Measurements from ENCODE around the gene HTRA2.

Gene HTRA2

DNA sequence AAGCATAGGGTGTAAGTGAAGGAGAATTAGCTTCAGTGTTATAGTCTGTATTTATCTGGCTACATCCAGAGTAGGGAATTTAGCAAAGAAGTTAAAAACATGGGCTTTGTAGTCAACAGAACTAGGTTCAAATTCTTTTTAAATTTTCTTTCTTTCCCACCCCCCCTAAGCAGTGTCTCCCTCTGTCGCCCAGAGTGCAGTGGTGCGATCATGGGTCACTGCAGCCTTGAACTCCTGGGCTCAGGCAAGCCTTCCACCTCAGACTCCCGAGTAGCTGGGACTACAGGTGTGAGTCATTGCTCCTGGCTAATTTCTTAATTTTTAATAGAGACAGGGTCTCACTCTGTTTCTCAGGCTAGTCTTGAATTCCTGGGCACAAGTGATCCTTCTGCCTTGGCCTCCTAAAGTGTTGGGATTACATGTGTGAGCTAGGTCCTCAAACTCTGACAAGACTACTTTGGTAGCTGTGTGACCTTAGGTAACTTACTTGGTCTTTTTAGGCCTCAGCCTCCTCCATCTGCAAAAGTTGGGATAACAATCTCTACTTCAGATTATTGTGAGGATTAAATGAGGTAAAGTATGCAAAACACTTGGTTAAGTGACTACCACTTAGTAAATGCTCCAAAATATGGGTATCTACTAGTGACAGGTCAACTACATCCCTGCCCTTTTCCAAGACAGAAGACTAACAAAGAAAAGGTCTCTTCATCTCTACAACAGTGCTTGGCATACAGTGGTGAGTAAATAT is 42.6 kb downstream of the HTRA2 start:
- DNase-seq (ENCODE audit: insufficient read length, low spot score) (no peak), FAIRE-seq (no peak)
- TF ChIP-seq, protein P1, sequence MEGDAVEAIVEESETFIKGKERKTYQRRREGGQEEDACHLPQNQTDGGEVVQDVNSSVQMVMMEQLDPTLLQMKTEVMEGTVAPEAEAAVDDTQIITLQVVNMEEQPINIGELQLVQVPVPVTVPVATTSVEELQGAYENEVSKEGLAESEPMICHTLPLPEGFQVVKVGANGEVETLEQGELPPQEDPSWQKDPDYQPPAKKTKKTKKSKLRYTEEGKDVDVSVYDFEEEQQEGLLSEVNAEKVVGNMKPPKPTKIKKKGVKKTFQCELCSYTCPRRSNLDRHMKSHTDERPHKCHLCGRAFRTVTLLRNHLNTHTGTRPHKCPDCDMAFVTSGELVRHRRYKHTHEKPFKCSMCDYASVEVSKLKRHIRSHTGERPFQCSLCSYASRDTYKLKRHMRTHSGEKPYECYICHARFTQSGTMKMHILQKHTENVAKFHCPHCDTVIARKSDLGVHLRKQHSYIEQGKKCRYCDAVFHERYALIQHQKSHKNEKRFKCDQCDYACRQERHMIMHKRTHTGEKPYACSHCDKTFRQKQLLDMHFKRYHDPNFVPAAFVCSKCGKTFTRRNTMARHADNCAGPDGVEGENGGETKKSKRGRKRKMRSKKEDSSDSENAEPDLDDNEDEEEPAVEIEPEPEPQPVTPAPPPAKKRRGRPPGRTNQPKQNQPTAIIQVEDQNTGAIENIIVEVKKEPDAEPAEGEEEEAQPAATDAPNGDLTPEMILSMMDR (IDR thresholded peaks at IDR 0.05; ENCODE audit: insufficient read depth, missing control alignments), result no peak

DNA sequence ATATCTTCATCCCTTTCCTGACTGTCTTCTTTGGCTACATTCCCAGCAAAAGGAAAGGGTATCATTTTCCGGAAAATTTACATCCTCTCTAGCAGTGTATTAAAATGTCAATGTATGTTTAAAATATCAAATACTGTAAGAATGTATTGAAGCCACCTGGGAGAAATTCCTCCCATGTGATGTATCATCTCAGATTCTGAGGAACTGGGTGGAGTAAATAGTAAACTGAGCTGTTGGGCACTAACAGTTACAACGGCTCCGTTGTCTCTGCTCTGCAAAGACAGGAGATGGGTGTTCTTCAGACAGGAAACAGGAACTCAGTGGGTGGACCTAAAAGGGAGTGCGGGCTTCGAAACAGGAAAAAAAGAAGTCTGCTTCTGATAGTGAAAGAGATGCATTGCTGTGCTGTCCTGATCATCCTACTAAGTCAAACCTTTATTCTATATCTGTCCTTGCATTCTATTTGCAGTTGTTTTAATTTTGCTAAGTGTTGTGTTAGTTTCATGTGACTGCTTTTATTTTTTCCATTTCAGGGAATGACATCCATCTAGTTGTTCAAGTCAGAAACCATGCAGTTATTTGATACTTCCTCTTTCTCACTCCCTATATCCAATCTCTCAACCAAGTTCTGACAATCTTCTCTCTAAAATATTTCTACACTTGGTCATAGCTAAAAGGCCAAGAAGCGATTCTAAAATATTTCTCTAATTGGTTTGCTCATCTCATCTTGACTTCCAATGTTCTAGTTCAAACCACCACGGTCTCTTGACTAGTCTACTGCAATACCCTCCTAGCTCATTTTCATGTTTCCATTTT is 44.2 kb downstream of the HTRA2 start:
- FAIRE-seq (no peak), DNase-seq (ENCODE audit: insufficient read length, low spot score) (no peak)
- TF ChIP-seq, protein P1 (IDR thresholded peaks at IDR 0.05; ENCODE audit: insufficient read depth, missing control alignments), result no peak

DNA sequence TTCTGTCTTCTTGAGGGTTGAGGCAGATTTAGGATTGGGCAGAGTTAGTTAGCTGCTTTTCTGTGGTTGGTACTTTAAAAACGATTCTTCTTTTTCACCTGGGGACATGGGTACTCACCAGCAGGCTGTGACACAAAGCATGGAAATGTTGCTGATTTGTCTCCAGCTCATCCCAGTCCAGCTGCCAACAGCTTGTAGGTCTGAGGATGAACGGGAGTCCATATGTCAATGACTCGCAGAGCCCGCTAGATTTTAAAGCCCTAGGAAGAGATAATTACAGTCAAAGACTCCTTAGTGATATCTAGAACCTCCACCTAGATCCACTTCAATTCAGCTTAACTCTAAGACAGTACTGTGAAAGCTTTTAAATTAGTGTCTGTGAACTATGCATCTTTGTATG is 45.6 kb downstream of the HTRA2 start:
- TF ChIP-seq, protein P1 (IDR thresholded peaks at IDR 0.05; ENCODE audit: insufficient read depth, missing control alignments), result no peak
- FAIRE-seq, result no peak
- no peak for DNase-seq (ENCODE audit: insufficient read length, low spot score)

DNA sequence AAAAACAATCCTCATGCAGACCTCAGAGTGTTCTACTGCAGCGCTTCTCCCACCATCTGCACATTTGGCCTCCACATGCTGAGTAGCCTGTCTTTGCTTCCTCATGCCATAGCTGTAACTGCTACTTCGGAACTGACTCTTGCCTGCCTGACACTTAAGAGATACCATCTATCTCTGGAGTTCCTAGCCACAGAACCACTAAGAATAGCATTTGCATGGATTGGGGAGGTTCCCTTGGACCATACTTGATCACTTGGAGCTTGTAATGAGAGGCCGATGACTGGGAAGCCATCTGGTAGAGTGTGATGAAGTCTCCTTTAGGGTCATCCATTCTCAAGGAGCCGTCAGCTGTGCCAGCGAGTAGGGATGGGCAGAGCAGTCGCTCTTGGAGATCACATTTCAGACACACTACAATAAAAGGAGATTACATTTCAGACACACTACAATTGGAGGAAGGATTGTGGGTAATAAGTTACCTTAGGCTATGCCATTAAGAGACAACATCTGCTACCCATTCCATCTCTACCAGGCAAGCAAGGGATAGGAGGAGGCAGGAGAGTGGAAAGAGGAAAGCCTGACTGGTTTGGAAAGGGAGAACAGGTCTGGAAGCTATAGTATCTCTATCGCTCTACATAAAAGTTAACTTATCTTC is 46.6 kb downstream of the HTRA2 start:
- DNase-seq (ENCODE audit: insufficient read length, low spot score) (no peak), FAIRE-seq (no peak)
- TF ChIP-seq, protein P1 (IDR thresholded peaks at IDR 0.05; ENCODE audit: insufficient read depth, missing control alignments), result no peak

DNA sequence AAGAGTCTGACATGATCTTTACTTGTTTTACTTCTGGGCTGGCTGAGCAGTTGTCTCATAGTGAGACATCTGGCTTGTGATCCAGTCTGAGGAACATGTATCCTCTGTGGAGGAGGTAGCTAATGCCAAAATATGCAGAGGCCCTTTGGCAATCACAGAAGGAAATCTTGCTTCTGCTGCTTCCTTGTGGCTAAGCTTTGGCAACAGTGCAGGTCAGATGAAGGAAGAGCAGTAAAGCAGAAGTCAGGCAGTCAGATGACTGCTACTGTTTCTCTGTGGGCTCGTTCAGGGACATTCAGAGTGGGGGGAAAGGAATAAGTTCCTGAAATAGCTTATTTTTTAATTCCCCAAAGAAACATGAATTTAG is 47.1 kb downstream of the HTRA2 start:
- DNase-seq (ENCODE audit: insufficient read length, low spot score) (no peak), FAIRE-seq (no peak)
- TF ChIP-seq, protein P1 (IDR thresholded peaks at IDR 0.05; ENCODE audit: insufficient read depth, missing control alignments), result no peak

DNA sequence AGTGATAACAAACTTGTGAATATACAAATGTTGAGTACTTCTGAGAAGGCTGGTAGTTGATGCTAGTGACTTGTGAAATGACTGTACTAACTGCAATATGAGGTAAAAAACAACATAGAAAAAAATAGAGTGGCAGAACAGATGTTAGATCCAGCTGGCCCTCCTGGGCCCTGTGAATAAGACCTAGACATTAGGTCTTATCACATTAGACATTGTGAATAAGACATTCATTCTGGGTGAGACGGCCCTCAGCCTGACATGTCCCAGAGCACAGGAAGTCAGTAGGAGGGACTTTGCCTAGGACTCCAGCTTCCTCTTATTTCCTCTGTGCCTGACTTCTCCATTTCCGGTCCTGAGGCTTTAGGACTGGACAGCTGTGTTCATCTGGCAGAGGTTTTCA is 47.7 kb downstream of the HTRA2 start:
- DNase-seq (ENCODE audit: insufficient read length, low spot score), result no peak
- FAIRE-seq, result no peak
- TF ChIP-seq, protein P1 (IDR thresholded peaks at IDR 0.05; ENCODE audit: insufficient read depth, missing control alignments), result no peak
